Heart left ventricle (tissue), 16 donors: ENCODE results near the gene TAF13. TPM values are rescaled to one million over a fixed set of nuclear protein-coding genes. Genes with fewer than 3 reads are reported as not detected.

Source experiments
- ATAC-seq, 4 donors: fragments of 200-7000 bp; cut with Tn5 transposase; one replicate each; pipeline ENCODE4 v1.9.1; 2020 to 2022; ENCODE audit warnings: moderate library complexity in 4 of 4, mild to moderate bottlenecking in 3 of 4, moderate number of reproducible peaks in 1 of 4
- DNase-seq, 5 donors: peaks; one replicate each; pipeline ENCODE4 v3.0.0-alpha.2; 2020
- H3K27ac ChIP-seq, 12 donors: fragments of 200-600 bp; sonication (generic) in 4 of 12; one replicate each; pipeline versions ENCODE4 v1.5.0 to v1.8.0; 2016 to 2022; ENCODE audit warnings: mild to moderate bottlenecking in 2 of 12
- H3K27me3 ChIP-seq, 9 donors: fragments of 200-600 bp; sonication (generic) in 2 of 9; one replicate each; pipeline versions ENCODE4 v1.5.1 to v1.8.0; 2016 to 2022; ENCODE audit warnings: mild to moderate bottlenecking in 3 of 9
- H3K36me3 ChIP-seq, 9 donors: fragments of 200-600 bp; sonication (generic) in 2 of 9; one replicate each; pipeline versions ENCODE4 v1.5.0 to v1.8.0; 2018 to 2022; ENCODE audit warnings: mild to moderate bottlenecking in 2 of 9
- H3K4me1 ChIP-seq, 12 donors: fragments of 200-600 bp; sonication (generic) in 4 of 12; one replicate each; pipeline versions ENCODE4 v1.5.0 to v1.8.0; 2016 to 2022; ENCODE audit warnings: mild to moderate bottlenecking in 3 of 12
- H3K4me3 ChIP-seq, 12 donors: fragments of 200-600 bp; sonication (generic) in 4 of 12; one replicate each; pipeline versions ENCODE4 v1.5.0 to v1.8.0; 2017 to 2022; ENCODE audit warnings: mild to moderate bottlenecking in 9 of 12, moderate library complexity in 4 of 12
- H3K9me3 ChIP-seq, 12 donors: fragments of 200-600 bp; sonication (generic) in 4 of 12; one replicate each; pipeline versions ENCODE4 v1.5.0 to v1.8.0; 2016 to 2022; ENCODE audit warnings: mild to moderate bottlenecking in 1 of 12
- POLR2A ChIP-seq, 2 donors: fragments of 450-650 bp; IDR thresholded peaks; one replicate each; pipeline ENCODE4 v1.6.1; 2017; ENCODE audit warnings: antibody characterized with exemption in 2 of 2, mild to moderate bottlenecking in 2 of 2, moderate library complexity in 2 of 2
- WGBS, 4 donors: extraction: QIAGEN DNeasy Blood & Tissue Kit in 2 of 4; methylation state at CpG; one replicate each; pipeline versions ENCODE4 v1.1.5 to v1.1.7; 2013 to 2018; 5-methylcytosine and 5-hydroxymethylcytosine counted together
- intact Hi-C, 10 donors: fragments of 100-400 bp; cut with DNase I; formaldehyde crosslinking; loops; one replicate each; pipeline versions ENCODE4 v1.11.1 to v1.14.2; 2022
- polyA plus RNA-seq, 2 donors: library from polyadenylated mRNA; stranded (reverse); fragments of 200-250 nt; gene quantifications; one replicate each; pipeline ENCODE4 v1.2.3, GENCODE V29; 2013
- total RNA-seq, 9 donors: library from RNA; depleted of rRNA in 2 of 9; stranded (reverse); fragments of >200 nt in 2 of 9; fragmentation: NEBNext Ultra II Directional in 3 of 9; extraction: Animal tissue kit (Norgen Biotek cat#: 25700) in 3 of 9; gene quantifications; one replicate each; pipeline versions ENCODE4 v1.1.0 to v1.2.4, GENCODE V29; 2016 to 2023
- TF ChIP-seq, protein P1 (sequence below), 12 donors: fragments of 200-600 bp; sonication (generic) in 4 of 12; IDR thresholded peaks; one replicate each; pipeline versions ENCODE4 v1.5.0 to v1.8.0; 2018 to 2022; ENCODE audit warnings: antibody characterized with exemption in 12 of 12, mild to moderate bottlenecking in 5 of 12
- donor health status: ischemic (EF 13 %, LVEDD 7.1; RV severe dilation, severe dysfunction).
- donor health status: healthy with polysubstance abuse.
- donor health status: DM: no; HTN: yes; CAD: no.
- donor health status: DM: no; HTN: no; CAD: no.
- donor health status: ischemic (EF 25% LVEDD 6.9; RV normal size, moderate dysfunction).
- donor health status: ischemic (EF 25% LVEDD 5.7; RV mildly dilated, moderate dysfunction).
- donor health status: healthy.
- donor health status: DM: yes; HTN: yes; CAD: no.
- donor health status: ischemic (EF 35%, LVEDD 5.7; RV mildly dilated, moderate dysfunction).
- donor health status: nonischemic (EF 11% LVEDD 7.7; RV severe dilation, severe dysfunction).
- donor health status: DM: yes; HTN: yes; CAD: no.
- donor health status: PGD.
- donor health status: ischemic (EF 29% LVEDD 5.4; RV normal size, mild dysfunction).
- donor health status: nonischemic (EF 23%, LVEDD 6.1; RV moderate dilation, normal function).

The TAF13 gene
- total and polyA plus RNA-seq, 11 donors, result 34.8 to 83.9 (median 55.4) TPM

DNA sequence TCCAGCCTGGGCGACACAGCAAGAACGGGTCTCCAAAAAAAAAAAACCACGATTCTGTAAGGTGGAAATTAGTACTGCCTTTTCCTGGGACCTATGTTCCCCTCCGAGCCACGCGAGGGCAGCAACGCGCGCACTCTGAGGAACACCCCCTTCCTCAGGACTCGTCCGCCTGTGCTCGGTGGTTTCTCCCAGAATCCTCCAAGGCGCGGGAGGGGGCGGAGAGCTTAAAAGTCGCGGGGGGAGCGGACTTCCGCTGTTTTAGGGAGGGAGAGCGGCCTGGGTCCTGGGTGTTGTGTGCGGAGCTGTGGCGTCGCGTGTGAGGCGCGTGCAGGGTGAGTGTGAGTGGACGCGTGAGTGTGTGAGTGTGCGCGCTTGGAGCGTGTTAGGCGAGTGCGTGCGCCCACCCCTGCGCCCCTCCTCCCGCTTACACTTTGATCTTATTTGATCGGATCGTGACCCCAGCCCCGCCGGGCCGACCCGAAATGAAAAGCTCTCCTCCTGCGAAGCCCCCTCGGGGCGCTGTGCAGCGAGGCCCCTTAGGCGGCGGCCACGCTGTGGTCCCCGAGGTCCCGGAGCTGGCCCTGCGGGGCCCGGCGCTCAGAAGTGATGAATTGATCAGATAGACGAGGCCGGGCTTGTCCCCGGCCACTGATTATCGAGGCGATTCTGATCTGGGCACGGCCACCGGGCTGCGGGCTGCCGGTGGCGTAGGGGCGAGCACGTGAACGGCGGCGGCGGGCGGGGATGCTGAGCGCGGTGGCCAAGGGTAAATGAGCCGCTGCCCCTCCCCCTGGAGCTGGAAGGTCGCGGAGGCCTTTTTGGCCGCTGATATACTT, 24.4 kb upstream of the TAF13 start:
- Histone ChIP-seq H3K36me3 (peaks cover 0 to 23% (median 17%) of the 10 kb centered on the region in 9 donors), H3K27ac (peak overlapping the region; percentile 92 to 100 (median 98)), H3K4me1 (peaks cover 0 to 32% (median 20%) of the 10 kb centered on the region in 12 donors), H3K27me3 (no peaks in the 10 kb centered on the region), H3K4me3 (peak overlapping the region; percentile 70 to 100 (median 94)), H3K9me3 (no peaks in the 10 kb centered on the region)
- intact Hi-C loops, result loop anchor here in 4 of 10 donors (1.0 to 5.0 kb wide), 5 partner anchors 20 to 59 kb away; partner anchors contain the start of genes TAF13 (in 1 of the 4) and WDR47 (in 1 of the 4)
- 0 to 1% (median 0%) methylated on average over 48 to 77 of the region's 77 CpGs for WGBS, 4 donors
- DNase-seq (peak; percentile 97 to 98 (median 98)), ATAC-seq (peak; percentile 97 to 99 (median 97))
- TF ChIP-seq POLR2A (IDR thresholded peaks at IDR 0.05), result peak; percentile 67 to 95
- TF ChIP-seq, protein P1, sequence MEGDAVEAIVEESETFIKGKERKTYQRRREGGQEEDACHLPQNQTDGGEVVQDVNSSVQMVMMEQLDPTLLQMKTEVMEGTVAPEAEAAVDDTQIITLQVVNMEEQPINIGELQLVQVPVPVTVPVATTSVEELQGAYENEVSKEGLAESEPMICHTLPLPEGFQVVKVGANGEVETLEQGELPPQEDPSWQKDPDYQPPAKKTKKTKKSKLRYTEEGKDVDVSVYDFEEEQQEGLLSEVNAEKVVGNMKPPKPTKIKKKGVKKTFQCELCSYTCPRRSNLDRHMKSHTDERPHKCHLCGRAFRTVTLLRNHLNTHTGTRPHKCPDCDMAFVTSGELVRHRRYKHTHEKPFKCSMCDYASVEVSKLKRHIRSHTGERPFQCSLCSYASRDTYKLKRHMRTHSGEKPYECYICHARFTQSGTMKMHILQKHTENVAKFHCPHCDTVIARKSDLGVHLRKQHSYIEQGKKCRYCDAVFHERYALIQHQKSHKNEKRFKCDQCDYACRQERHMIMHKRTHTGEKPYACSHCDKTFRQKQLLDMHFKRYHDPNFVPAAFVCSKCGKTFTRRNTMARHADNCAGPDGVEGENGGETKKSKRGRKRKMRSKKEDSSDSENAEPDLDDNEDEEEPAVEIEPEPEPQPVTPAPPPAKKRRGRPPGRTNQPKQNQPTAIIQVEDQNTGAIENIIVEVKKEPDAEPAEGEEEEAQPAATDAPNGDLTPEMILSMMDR (IDR thresholded peaks at IDR 0.05), result peak; percentile 73 to 98 (median 87)

DNA sequence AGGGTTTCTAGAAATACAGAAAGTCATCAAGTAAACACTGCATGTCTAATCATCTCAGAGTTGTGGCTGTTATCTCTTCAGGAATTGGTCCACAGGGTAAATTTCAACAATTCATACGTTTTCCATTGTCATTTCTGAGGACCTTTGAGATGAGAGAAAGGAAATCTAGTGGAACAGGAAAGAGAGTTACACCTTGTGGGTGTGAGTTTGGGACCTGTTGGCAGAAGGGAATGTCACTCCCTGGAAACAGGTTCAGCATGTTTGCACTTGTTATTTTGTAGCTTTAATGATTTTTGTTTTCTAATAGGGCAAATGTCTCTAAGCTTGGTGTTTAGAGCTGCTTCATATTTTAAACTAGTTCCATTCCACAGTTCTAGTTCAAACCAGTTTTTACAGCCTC, 20.3 kb upstream of the TAF13 start:
- 47 to 60% (median 54%) methylated on average over 1 of the region's 1 CpG for WGBS, 4 donors
- Histone ChIP-seq H3K4me3 (no peak overlapping the region), H3K27ac (peak overlapping the region in 2 of 12 donors; percentile 11 to 59), H3K9me3 (no peaks in the 10 kb centered on the region), H3K4me1 (peaks cover 0 to 58% (median 34%) of the 10 kb centered on the region in 12 donors), H3K36me3 (peaks cover 0 to 48% (median 40%) of the 10 kb centered on the region in 9 donors), H3K27me3 (no peaks in the 10 kb centered on the region)
- no peak for ATAC-seq
- no peak for DNase-seq
- TF ChIP-seq, protein P1 (IDR thresholded peaks at IDR 0.05), result no peak
- no peak for TF ChIP-seq POLR2A (IDR thresholded peaks at IDR 0.05)
- intact Hi-C loops, result no loop called here

DNA sequence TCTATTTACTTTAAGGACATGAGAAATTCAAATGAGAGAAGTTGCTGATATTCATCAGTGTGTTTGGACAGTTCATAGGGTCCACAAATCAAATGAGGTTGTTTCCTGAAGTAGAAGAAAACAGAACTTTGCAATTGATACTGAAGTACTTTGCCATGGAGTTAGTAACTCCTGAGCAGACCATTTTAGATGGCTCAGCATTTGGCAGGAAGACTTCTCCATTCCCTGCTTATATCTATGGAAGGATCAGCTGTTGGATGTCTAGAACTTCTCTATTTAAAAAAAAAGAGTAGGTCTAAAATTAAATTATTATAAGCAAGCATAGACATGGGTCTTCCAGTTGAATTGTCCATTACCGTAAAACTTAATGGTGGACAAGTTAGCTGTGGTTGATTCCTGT, 19.8 kb upstream of the TAF13 start:
- H3K4me3 ChIP-seq, result no peak overlapping the region
- WGBS, 4 donors, result 88 to 100% (median 97%) methylated on average over 1 of the region's 1 CpG
- DNase-seq, result no peak
- H3K4me1 ChIP-seq, result peaks cover 0 to 54% (median 34%) of the 10 kb centered on the region in 12 donors
- intact Hi-C loops, result no loop called here
- H3K27ac ChIP-seq, result peak overlapping the region in 2 of 12 donors; percentile 59 to 96
- H3K9me3 ChIP-seq, result no peaks in the 10 kb centered on the region
- H3K27me3 ChIP-seq, result no peaks in the 10 kb centered on the region
- peaks cover 0 to 48% (median 40%) of the 10 kb centered on the region in 9 donors for H3K36me3 ChIP-seq
- ATAC-seq, result no peak
- TF ChIP-seq, protein P1 (IDR thresholded peaks at IDR 0.05), result no peak
- no peak for TF ChIP-seq POLR2A (IDR thresholded peaks at IDR 0.05)

DNA sequence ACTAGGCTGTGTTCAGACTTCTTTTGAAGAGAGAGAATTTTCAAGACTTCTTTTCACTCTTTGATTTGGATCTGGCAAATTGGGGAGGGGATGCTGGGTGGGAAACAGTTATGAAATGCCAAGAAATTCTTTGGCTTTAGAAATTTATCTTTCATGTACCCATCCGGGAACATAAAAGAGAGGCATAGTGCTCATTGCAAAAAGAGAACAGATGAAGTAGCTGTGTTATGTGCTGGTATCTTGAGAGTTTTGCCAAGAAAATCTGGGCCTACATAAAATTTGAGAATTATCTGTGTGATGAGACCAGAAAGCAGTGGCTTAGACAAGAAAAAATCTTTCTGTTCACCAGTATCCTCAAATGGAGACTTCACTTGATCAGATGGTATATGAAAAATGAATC, 19.1 kb upstream of the TAF13 start:
- H3K27me3 ChIP-seq, result no peaks in the 10 kb centered on the region
- peak overlapping the region in 11 of 12 donors; percentile 56 to 96 (median 68) for H3K27ac ChIP-seq
- peaks cover 0 to 48% (median 40%) of the 10 kb centered on the region in 9 donors for H3K36me3 ChIP-seq
- TF ChIP-seq POLR2A (IDR thresholded peaks at IDR 0.05), result no peak
- TF ChIP-seq, protein P1 (IDR thresholded peaks at IDR 0.05), result no peak
- 62 to 80% (median 76%) methylated on average over 1 of the region's 1 CpG for WGBS, 4 donors
- H3K4me3 ChIP-seq, result no peak overlapping the region
- ATAC-seq, result no peak
- intact Hi-C loops, result loop anchor here in 2 of 10 donors (5.0 kb wide), 1 partner anchor 53 kb away; the partner anchor contains the start of gene WDR47 (in 2 of the 2)
- H3K9me3 ChIP-seq, result no peaks in the 10 kb centered on the region
- H3K4me1 ChIP-seq, result peaks cover 0 to 57% (median 35%) of the 10 kb centered on the region in 12 donors
- no peak for DNase-seq
